CD4-positive, alpha-beta T cell treated with Interleukin-2 at 100 ng/mL for 4 hours (primary cell): Measurements from ENCODE around the gene CHPF2.
A peak's percentile ranks its signal among the peaks of the same experiment; 100 is the strongest.

Source experiments
- DNase-seq: peaks from one replicate; pipeline ENCODE4 v3.0.0-alpha.2; 2020; ENCODE audit warnings: low spot score

Gene CHPF2

DNA sequence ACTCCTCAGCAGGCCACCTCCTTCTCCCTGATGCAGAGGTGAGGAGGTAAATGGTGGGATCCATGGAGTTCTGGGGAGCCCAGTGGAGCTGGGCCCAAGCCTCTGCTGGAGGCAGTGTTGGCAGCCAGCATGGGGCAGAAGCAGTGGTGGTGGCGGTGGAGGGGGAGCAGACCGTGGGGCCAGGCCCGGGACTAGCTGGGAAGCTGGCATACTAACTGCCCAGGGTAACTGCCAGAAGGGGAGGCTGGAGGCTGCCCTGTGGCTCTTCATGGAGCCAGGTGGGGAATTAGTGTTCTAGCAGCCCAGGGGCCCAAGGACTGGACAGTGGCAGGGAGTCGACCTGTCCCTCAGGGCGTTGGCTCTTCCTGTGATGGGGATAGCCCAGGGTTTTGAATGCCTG, 32.3 kb downstream of the CHPF2 start:
- no peak for DNase-seq

DNA sequence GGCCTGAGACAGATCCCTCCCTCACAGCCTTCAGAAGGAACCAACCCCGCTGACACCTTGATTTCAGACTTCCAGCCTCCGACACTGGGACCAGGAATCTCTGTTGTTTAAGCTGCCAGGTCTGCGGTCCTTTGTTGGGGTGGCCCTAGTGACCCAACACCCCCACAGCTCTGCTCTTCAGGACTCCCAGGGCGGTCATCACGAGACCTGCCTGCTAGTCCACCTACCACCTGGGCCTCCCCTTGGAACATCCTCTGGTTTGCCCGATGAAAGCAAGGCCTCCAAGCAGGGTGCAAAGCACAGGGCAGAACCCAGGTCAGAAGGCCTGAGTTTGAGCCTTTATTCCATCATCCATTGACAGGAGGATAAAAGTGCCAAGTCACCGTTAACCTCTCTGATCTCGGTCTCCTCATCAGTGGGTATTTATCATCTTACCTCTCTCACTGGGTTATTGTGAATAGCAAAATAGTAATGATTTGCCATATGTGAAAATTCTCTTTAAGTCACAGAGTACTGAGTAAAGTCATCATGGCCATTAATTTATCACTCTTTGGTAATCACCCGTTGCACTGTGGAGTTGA, 33.2 kb downstream of the CHPF2 start:
- DNase-seq: no peak

DNA sequence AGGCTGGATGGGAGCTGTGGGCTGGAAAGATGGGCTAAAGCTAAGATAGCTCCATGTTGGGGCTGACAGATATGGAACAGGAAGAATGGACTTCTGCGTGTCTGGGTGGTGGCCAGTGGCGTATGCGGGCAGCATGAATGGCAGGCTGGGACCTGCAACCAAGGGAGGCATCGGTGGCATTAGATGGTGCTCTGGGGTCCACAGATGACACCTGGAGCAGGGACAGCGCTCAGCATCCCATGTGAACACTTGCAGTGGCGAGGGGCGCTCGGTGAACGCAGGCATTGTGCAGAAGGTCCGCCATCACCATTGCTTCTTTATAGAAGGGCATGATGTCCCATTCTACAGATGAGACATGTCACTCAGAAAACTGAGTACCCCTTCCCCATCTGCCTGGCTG, 37.2 kb downstream of the CHPF2 start:
- no peak for DNase-seq

DNA sequence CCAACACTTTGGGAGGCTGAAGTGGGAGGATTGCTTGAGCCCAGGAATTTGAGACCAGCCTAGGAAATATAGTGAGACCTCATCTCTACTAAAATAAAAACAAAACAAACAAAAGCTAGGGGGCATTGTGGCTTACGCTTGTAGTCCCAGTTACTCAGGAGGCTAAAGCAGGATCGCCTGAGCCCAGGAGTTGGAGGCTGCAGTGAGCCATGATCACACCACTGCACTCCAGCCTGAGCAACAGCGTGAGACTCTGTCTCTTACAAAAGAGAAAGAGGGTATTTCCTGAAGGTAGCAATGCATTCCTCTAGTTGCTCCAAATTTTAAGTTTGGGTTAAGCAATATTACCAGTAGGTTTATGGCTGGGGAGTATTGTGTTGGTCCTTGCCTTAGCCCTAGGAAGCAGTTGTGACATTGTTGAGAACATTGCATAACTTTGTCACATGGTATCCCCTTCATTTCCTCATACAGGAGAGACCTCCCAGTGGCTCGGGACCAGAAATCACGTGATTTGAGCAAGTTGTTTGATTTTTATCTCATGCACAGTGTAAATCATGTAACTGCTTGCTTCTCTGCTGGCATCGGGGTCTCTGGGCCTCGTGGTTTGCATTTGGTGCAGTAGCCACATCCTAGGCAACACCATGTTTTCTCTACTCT, 39.5 kb downstream of the CHPF2 start:
- DNase-seq: no peak

DNA sequence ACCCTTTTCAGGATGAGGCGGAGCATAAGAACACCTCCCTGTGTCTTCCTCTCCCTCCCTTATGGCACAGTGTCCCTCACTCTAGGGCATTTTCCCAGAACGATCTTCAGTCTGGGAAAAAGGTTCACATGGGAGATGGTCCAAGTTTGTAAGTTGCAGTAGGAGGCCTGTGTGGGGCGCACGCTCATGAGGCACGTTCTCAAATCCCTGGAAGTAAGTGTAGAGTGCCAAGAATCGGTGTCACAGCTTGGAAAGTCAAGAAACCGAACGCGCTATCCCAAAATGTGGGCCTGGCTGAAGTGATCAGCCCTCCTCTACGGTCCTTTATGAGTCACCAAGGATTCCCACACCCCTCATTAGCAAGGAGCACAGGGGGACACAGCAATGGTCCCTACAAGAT, 40.1 kb downstream of the CHPF2 start:
- no peak for DNase-seq

DNA sequence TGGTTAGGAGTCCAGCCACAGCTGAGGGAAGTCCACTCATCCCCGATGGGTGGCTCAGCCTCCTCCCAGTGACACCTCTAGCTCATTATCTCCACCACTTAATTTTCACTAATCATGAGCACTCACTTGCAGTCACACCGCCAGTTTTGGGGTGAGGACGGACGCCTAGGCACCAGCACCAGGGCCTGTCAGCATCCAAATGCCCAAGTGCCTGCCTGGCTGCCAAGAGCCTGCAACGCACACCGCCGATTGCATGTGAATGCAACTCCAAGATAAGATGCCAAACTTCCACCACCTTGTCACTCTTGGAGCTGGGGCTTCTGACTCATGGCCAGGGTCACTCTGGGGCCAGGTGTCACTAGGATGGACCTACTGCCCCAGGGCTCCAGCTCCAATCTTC, 40.6 kb downstream of the CHPF2 start:
- DNase-seq: no peak

DNA sequence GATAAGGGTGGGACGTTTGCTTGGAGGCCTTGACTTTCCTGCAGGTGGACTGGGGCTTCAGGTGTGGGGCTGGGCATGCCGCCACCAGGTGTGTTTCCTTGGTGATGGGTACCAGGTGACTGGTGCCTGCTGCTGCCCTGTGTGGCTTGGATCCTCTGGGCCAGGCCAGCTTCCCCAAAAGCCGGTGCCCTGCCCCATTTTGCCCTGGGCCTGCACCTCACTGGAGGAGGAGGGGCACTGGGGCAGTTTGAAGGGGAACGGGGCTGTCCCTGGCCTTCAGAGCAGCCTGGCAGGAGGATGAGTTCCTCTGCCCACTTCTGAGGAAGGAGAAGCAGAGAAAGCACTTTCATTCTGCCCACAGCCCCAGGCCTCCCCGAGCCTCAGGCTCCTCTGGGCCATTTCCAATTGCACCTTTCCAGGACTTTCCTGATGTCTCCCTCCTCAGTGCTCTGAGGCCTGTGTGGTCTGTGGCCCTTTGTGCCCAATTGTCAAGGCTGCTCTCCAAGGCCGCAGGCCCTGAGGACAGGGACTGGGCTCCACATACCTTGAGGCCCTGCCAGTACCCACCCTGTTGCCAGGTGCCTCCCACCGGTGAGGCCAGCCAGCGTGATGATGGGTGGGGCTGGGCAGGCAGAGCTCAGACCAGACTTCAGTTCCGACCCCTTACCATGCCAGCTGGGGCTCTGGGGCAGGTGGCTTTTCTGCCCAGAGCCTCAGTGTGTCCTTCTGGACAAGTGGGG, 41.5 kb downstream of the CHPF2 start:
- no peak for DNase-seq

DNA sequence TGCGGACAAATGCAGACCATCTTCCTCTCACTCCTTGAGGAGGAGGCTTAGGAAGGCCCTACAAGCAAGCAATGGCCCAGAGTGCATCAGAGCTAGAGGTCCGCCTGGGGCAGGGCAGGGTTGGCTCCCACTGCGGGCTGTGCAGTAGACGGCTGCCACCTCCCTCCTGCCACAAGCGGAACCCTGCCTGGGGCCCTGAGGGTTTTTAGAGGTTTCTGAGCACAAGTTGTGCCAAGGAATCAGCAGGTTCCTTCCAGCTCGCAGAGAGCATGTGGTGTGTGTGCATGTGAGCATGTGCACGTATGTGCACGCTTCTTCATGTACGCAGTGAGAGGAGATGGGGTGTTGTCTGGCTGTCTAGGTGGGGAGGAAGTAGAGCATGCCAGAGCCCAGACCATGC, 42.1 kb downstream of the CHPF2 start:
- DNase-seq: no peak

DNA sequence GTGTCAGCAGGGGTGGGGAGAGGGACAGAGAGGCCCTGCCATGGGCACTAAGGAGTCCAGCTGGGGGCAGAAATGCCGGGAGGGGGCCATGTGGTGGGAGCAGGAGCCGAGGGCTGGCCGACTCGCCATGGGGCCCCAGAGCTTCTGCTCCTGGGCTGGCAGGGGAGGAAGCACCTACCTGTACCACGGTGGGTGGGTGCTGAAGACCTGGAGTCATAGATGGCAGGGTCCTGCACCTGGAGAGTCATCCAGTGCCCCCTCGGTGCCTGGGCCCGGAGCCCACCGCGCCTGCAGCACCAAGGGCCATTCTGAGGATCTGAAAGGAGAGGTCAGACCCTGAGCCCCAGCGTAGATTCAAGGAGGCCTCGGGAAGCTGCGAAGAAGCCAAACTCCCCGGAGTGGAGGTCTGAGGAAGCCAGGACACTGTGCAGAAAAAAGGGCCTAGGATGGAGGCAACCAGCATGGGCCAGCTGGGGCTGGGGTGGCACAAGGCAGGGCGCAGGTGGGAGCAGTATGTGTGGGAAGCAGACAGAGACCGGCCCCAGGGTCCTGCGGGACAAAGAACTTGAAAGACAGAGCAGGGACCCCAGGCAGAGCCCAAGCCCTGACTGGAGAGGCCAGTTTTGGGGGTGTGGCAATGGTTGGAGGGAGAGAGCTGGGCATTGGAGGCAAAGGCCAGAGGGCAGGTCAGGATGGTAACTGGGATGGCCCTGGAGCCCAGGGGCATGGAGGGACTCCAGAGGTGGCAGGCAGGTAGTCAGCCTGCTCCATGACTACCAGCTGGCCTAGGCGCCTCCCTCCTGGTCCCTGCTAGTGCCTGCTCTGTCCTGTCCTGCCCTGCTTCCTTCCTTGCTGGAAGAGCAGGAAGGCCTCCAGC, 42.9 kb downstream of the CHPF2 start:
- DNase-seq: no peak

DNA sequence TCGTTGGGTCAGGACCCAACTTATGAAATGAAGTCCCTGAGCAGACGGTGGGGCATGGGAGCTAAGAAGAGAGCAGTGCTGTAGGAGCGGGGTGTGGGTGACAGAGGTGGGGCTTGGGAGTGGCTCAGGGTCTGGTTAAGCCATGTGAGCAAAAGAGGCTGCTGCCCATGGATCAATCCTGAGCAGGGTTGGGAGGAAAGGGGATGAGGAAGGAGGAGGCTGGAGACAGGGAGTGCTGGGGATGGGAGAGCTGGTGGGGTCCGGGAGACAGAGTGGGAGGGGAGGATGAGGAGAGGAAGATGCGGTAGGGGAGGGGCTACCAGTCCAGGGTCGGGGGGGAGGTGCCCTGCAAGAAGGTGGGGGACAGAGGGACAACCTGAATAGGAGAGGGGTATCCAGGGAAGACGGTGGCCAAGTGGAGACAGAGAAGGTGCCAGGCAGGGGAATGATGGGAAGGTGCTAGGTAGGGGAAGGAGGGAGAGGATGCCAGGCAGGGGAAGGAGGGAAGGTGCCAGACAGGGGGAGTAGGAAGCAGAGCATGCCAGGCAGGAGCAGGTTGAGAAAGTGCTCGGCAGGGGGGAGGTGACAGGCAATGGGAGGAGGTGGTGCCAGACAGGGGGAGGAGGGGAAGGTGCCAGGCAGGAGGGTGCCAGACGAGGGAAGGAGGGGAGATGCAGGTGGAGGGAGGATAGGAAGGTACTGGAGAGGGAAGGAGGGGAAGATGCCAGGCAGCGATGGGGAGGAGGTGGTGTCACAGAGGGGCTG, 43.7 kb downstream of the CHPF2 start:
- DNase-seq: no peak

DNA sequence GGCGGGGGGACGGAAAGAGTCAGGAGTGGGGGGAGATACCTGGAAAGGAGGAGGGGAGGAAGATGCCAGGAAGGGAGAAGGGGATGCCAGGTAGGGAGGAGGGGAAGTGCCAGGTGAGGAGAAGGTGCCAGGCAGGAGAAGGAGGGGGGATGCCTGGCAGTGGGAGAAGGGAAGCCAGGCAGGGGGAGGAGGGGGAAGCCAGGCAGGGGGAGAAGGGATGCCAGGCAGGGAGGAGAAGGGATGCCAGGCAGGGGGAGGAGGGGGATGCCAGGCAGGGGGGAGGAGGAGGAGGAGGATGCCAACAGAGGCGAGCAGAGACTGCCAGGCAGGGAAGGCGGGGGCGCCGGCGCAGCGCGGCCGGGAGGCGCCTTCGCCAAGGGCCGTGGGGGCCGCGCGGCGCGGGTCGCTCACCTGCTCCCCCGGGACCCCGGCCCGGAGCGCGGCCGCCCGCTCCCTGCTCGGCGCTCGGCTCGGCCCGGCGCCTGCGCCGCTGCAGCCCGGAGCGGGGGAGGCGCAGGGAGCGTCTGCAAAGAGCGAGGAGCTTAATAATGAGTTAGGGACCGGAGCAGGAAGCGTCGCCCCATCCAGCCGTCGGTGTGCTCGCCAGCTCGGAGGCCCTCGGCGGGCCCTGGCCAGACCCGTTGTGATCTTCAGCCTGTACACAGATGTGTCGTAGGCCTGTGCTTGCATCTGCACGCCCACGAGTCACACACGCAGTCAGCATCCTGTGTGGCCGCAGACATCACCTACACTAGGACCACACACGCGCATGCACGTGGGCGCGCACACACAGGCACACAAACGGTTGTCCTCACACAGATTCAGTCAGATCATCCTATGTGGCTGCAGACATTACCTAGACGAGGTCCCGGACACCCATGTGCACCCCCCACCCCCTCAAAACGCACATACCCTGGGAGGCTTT, 44.6 kb downstream of the CHPF2 start:
- peak; percentile 52 for DNase-seq

DNA sequence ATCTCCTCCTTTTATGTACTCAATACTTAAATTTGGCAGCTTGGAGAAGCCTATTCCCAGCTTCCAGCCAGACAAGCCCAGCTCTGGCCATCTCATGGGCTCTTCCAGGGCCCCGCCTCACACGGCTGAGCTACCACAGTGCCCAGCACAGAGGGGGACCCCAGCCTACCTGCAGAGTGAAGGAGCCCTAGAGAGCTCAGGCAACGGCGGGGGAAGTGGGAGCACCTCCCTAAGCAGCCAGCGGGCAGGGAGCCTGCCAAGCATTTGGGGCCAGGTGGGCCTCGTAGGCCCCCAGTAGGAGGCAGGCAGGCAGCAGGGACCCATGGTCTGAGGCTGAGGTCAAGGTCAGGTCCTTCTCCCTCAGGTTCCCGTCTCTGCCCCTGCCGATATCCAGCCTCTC, 45.3 kb downstream of the CHPF2 start:
- DNase-seq: no peak

DNA sequence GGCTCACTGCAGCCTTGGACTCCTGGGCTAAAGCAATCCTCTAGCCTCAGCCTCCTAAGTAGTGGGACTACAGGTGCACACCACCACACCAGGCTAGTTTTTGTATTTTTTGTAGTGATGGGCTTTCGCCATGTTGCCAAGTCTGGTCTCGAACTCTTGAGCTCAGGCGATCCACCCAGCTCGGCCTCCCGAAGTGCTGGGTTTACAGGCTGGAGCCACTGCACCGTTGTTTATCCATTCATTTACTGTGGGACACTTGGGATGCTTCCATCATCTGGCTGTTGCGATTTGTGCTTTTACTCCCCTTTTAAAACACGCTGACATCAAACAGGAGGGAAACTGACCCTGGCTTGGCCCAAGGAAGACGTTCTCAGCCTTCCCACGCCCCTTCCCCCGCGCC, 46.7 kb downstream of the CHPF2 start:
- no peak for DNase-seq

DNA sequence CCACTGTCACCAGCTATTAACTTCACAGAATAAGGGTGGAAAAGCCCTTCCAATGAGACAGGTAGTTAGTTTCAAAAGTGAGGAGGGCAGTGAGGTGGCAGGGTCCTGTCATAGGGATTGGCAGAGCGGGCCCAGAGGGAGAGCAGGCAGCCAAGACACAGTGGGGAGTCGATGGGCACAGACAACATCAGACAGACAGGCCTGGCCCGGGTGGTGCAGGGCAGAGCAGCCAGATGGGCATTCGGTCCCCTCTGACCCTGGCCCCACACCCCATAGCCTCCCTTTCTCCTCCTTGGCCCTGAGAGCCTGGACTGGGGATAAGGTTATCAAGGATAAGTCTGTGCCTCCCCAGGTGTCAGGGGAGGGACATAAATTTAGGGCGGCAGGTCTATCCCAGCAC, 47.6 kb downstream of the CHPF2 start:
- no peak for DNase-seq

DNA sequence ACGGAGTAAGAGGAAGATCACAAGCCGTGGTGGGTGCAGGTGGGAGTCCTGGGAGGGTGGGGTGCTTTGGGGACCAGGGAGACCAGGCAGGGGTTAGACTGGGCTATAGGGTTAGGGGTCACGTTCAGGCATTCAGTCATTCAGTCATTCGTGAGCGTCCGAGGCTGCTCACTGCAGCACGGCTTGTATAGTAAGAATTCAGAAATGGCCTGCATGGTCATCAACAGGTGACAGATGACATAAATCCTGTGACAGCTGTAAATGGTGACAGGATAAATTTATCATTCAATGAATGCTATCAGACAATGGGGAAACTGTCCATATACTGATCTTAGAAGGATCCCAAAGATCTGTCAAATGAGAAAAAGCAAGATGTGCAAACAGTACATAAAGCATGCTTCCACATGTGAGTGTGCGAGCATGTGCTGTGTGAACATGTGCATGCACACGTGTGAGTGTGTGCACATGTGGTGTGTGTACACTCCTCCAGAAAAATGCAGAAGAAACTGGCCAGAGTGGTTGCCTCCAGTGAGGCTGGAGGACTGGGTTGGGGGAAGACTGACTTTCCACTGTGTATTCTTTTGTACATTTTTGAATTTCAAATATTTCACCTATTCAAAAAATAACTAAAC, 48.2 kb downstream of the CHPF2 start:
- DNase-seq: no peak

DNA sequence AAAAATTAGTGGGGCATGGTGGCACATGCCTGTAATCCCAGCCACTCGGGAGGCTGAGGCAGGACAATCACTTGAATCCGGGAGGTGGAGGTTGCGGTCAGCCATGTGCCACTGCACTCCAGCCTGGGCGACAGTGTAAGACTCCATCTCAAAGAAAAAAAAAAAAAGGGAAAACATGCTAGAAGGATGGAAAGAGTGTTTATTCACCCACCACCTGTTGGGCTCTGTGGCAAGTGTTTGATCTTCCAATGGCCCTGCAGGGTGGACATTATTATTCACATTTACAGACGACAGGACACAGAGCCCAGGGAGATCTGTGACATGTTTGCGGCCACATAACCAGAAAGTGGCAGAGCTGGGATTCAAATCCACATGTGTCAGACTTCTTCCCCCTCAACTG, 49.4 kb downstream of the CHPF2 start:
- no peak for DNase-seq

DNA sequence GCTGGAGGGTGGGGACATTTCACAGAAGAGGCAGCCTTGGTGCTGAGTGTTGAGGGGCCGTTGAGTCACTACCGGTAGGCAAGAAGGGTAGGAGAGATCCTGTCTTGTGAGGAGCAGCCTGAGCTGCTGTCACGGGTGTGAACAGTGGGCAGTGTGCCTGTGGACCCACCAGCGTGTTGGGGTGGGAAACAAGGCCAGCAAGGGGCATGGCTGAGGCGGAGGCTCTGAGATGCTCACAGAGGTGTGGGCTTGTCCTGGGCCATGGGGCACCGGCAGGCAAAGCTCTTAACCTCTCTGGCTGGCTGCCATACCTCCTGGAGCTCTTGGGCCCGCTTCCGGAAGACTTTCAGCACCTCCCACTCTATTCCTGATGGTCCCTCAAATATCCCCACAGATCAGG, 49.8 kb downstream of the CHPF2 start:
- DNase-seq: no peak

DNA sequence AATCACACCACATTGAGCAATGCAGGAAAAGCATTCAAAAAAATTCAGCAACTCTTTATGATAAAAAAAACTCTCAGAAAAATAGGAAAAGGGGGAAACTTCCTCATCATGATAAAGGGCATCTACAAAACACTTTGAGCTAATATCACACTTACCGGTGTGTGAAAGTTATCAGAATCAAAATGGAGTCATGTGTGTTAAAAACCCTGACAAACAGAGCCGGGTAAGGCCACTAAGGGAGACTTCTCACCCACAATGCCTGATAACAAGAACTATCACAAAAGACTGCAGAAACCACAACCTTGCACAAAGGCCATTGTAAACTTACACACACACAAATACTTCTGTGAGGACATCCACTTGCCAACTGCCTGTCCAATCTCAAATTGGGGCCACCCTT, 51.0 kb downstream of the CHPF2 start:
- no peak for DNase-seq

DNA sequence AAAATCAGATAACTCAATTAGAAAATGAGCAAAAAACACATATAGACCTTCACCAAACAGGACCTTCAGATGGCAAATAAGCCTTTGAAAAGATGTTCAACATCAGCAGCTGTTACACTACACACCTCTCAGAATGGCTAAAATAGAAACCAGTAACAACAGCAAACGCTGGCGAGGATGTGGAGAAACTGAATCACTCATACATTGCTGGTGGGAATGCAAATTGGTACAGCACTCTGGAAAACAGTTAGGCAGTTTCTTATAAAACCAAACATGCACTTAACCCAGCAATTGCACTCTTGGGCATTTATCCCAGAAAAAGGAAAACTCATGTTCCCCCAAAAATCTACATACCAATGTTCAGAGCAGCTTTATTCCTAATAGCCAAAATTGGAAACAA, 53.9 kb downstream of the CHPF2 start:
- DNase-seq: no peak
